GM18951 (cell line): ENCODE results near the gene SLC13A3.
A peak's percentile ranks its signal among the peaks of the same experiment; 100 is the strongest.

ENCODE experiments used
- POLR2A ChIP-seq: IDR thresholded peaks from 4 replicates; pipeline ENCODE4 v1.6.1; 2011; ENCODE audit warnings: mild to moderate bottlenecking; ENCODE audit not compliant: insufficient read length, insufficient read depth; ENCODE audit errors: extremely low read depth
- in situ Hi-C: fragments of 300-500 bp; cut with MboI; formaldehyde crosslinking; loops from one replicate; pipeline ENCODE4 v1.12.0; 2022; ENCODE audit warnings: low sequenced_read_pairs, mixed read lengths, inconsistent platforms; ENCODE audit not compliant: unreplicated experiment

SLC13A3 gene

GRCh38 chr20:46651091-46651962, at the start of gene SLC13A3:
Gene SLC13A3, minus strand, starts transcription at chr20:46651459. Its CDS starts 38 bp downstream, at chr20:46651421.
- in situ Hi-C loops: no loop called here
- no peak for TF ChIP-seq POLR2A

GRCh38 chr20:46701057-46701456, 49.8 kb upstream of the SLC13A3 start:
- TF ChIP-seq POLR2A: no peak
- in situ Hi-C loops: no loop called here

- in situ Hi-C loops: no loop called here
Observed at GRCh38 chr20:46700481-46700880, 49.2 kb upstream of the SLC13A3 start.

GRCh38 chr20:46699651-46700359, 48.5 kb upstream of the SLC13A3 start:
- no peak for TF ChIP-seq POLR2A
- in situ Hi-C loops: no loop called here

More at GRCh38 chr20:46700481-46700880, 49.2 kb upstream of the SLC13A3 start:
- TF ChIP-seq POLR2A: no peak

- TF ChIP-seq POLR2A: no peak
- in situ Hi-C loops: no loop called here
Observed at GRCh38 chr20:46698788-46699187, 47.5 kb upstream of the SLC13A3 start.

- in situ Hi-C loops: no loop called here
Observed at GRCh38 chr20:46696791-46697279, 45.6 kb upstream of the SLC13A3 start.

GRCh38 chr20:46695892-46696291, 44.6 kb upstream of the SLC13A3 start:
- TF ChIP-seq POLR2A: no peak
- in situ Hi-C loops: no loop called here

More at GRCh38 chr20:46696791-46697279, 45.6 kb upstream of the SLC13A3 start:
- TF ChIP-seq POLR2A: no peak

GRCh38 chr20:46694484-46694883, 43.2 kb upstream of the SLC13A3 start:
- TF ChIP-seq POLR2A: no peak

GRCh38 chr20:46691196-46691595, 39.9 kb upstream of the SLC13A3 start:
- in situ Hi-C loops: no loop called here
- TF ChIP-seq POLR2A: no peak

More at GRCh38 chr20:46694484-46694883, 43.2 kb upstream of the SLC13A3 start:
- in situ Hi-C loops: no loop called here

- no peak for TF ChIP-seq POLR2A
- in situ Hi-C loops: no loop called here
Observed at GRCh38 chr20:46690219-46691106, 39.2 kb upstream of the SLC13A3 start.

- in situ Hi-C loops: loop anchor here (10.0 kb wide), 1 partner anchor 165 kb away; no protein-coding TSS in a partner anchor
- no peak for TF ChIP-seq POLR2A
Observed at GRCh38 chr20:46689754-46690085, 38.5 kb upstream of the SLC13A3 start.

- in situ Hi-C loops: loop anchor here (10.0 kb wide), 1 partner anchor 164 kb away; no protein-coding TSS in a partner anchor
- peak; percentile 71 for TF ChIP-seq POLR2A
Observed at GRCh38 chr20:46689082-46689753, 38.0 kb upstream of the SLC13A3 start, which contains the start of gene TP53RK. Gene TP53RK, minus strand, starts transcription at chr20:46689444. Its CDS starts 30 bp downstream, at chr20:46689414.
